GM21367 (cell line): Measurements from ENCODE around the gene PKD2.
"Not testable (repeated sequence)": the region's sequence is repeated elsewhere in the genome, so short reads cannot be mapped to it uniquely, and the experiment has no call there.

Experiments
- ATAC-seq: cut with Tn5 transposase; IDR thresholded peaks from one replicate; pipeline ENCODE4 v1.9.1; 2021; ENCODE audit not compliant: unreplicated experiment

Gene PKD2

GRCh38 chr4:87985887-87986200 is 21.6 kb upstream of the PKD2 start:
- no peak for ATAC-seq

- ATAC-seq = no peak
These were observed 20.9 kb upstream of the PKD2 start for GRCh38 chr4:87986508-87986907.

- no peak for ATAC-seq
These were observed 17.7 kb upstream of the PKD2 start for GRCh38 chr4:87989765-87990164.

GRCh38 chr4:87995435-87995834 is 12.0 kb upstream of the PKD2 start:
- no peak for ATAC-seq

- not testable (repeated sequence) for ATAC-seq
These were observed 8.2 kb upstream of the PKD2 start for GRCh38 chr4:87999191-87999691.

GRCh38 chr4:88001871-88002270 is 5.6 kb upstream of the PKD2 start:
- no peak for ATAC-seq

GRCh38 chr4:88002786-88003185 is 4.6 kb upstream of the PKD2 start:
- no peak for ATAC-seq

GRCh38 chr4:88003261-88003660 is 4.2 kb upstream of the PKD2 start:
- no peak for ATAC-seq

- ATAC-seq = no peak
These were observed 2.4 kb upstream of the PKD2 start for GRCh38 chr4:88005076-88005475.

GRCh38 chr4:88005946-88006345 is 1.5 kb upstream of the PKD2 start:
- no peak for ATAC-seq

GRCh38 chr4:88006956-88007303 is 505 bp upstream of the PKD2 start:
- no peak for ATAC-seq

GRCh38 chr4:88008122-88008742 is 797 bp downstream of the PKD2 start:
- peak; percentile 23 for ATAC-seq

- ATAC-seq = no peak
These were observed 1.3 kb downstream of the PKD2 start for GRCh38 chr4:88008743-88009171.

GRCh38 chr4:88009871-88010270 is 2.4 kb downstream of the PKD2 start:
- no peak for ATAC-seq

GRCh38 chr4:88010966-88011365 is 3.5 kb downstream of the PKD2 start:
- ATAC-seq = no peak

GRCh38 chr4:88012647-88013046 is 5.2 kb downstream of the PKD2 start:
- peak; percentile 44 for ATAC-seq

- ATAC-seq = no peak
These were observed 7.0 kb downstream of the PKD2 start for GRCh38 chr4:88014386-88014905.

- ATAC-seq = no peak
These were observed 8.3 kb downstream of the PKD2 start for GRCh38 chr4:88015659-88016295.

- no peak for ATAC-seq
These were observed 10.3 kb downstream of the PKD2 start for GRCh38 chr4:88017516-88018297.

- ATAC-seq = no peak
These were observed 11.0 kb downstream of the PKD2 start for GRCh38 chr4:88018466-88018865.

- no peak for ATAC-seq
These were observed 14.4 kb downstream of the PKD2 start for GRCh38 chr4:88021824-88022223.

GRCh38 chr4:88022289-88022688 is 14.9 kb downstream of the PKD2 start:
- no peak for ATAC-seq
